Esophagus muscularis mucosa (tissue), 4 donors: ENCODE data around the gene OR6C65. TPM values are rescaled to one million over a fixed set of nuclear protein-coding genes. Genes with fewer than 3 reads are reported as not detected.
A peak's percentile ranks its signal among the peaks of the same experiment; 100 is the strongest.
"Not testable (repeated sequence)": the region's sequence is repeated elsewhere in the genome, so short reads cannot be mapped to it uniquely, and the experiment has no call there.

ENCODE experiments used
- DNase-seq: peaks from one replicate; pipeline ENCODE4 v3.0.0-alpha.2; 2017; ENCODE audit errors: extremely low spot score
- H3K27ac ChIP-seq, 4 donors: fragments of 200-600 bp; sonication (generic); replicated peaks in 1 of 4; 1 replicate in 3 of 4; 2 replicates in 1 of 4; pipeline ENCODE4 v1.5.1; 2016 to 2019; ENCODE audit warnings: mild to moderate bottlenecking in 1 of 4
- H3K27me3 ChIP-seq, 4 donors: fragments of 200-600 bp; sonication (generic); one replicate each; pipeline versions ENCODE4 v1.5.1 to v1.6.0; 2016 to 2019
- H3K36me3 ChIP-seq, 4 donors: fragments of 200-600 bp; sonication (generic); one replicate each; pipeline ENCODE4 v1.5.1; 2016 to 2019
- H3K4me1 ChIP-seq, 4 donors: fragments of 200-600 bp; sonication (generic); one replicate each; pipeline ENCODE4 v1.5.1; 2016 to 2019
- H3K4me3 ChIP-seq, 4 donors: fragments of 200-600 bp; sonication (generic); 1 replicate in 2 of 4; 2 replicates in 2 of 4; pipeline ENCODE4 v1.5.1; 2016 to 2019; ENCODE audit warnings: mild to moderate bottlenecking in 4 of 4, moderate library complexity in 1 of 4
- H3K9me3 ChIP-seq, 4 donors: fragments of 200-600 bp; sonication (generic); 1 replicate in 3 of 4; 2 replicates in 1 of 4; pipeline ENCODE4 v1.5.1; 2016 to 2019
- CTCF ChIP-seq, 3 experiments: fragments of 200-600 bp in 2 of 3; fragments of 450-650 bp in 1 of 3; sonication (generic) in 2 of 3; IDR thresholded peaks; one replicate each; pipeline ENCODE4 v1.5.1; 2017 to 2019; ENCODE audit warnings: antibody characterized with exemption in 3 of 3, mild to moderate bottlenecking in 2 of 3, moderate library complexity in 1 of 3
- EP300 ChIP-seq: sonication (generic); formaldehyde crosslinking; IDR thresholded peaks from one replicate; pipeline ENCODE4 v1.6.1; 2017; ENCODE audit warnings: antibody characterized with exemption
- POLR2A ChIP-seq: fragments of 450-650 bp; IDR thresholded peaks from one replicate; pipeline ENCODE4 v1.6.1; 2017; ENCODE audit warnings: antibody characterized with exemption, moderate library complexity, mild to moderate bottlenecking, low read depth
- POLR2AphosphoS5 ChIP-seq, 2 donors: sonication (generic); formaldehyde crosslinking; IDR thresholded peaks; one replicate each; pipeline ENCODE4 v1.6.1; 2017; ENCODE audit warnings: antibody characterized with exemption in 2 of 2
- WGBS: methylation state at CpG from one replicate; pipeline ENCODE4 v1.1.5; 2018; 5-methylcytosine and 5-hydroxymethylcytosine counted together
- intact Hi-C: fragments of 100-400 bp; cut with DNase I; formaldehyde crosslinking; loops from one replicate; pipeline ENCODE4 v1.15.1; 2023
- total RNA-seq, 4 donors: library from RNA; depleted of rRNA; stranded (reverse); fragments of >200 nt; gene quantifications; one replicate each; pipeline versions ENCODE4 v1.1.0 to v1.2.1, GENCODE V29; 2016

OR6C65 gene
- total RNA-seq, 4 donors from 2014 or later = not detected

GRCh38 chr12:55414889-55415288 is 14.6 kb downstream of the OR6C65 start:
- 0% methylated on average over 7 of the region's 34 CpGs for WGBS
- H3K27me3 ChIP-seq, H3K4me1 ChIP-seq, H3K9me3 ChIP-seq, intact Hi-C loops, H3K36me3 ChIP-seq, DNase-seq, H3K27ac ChIP-seq: not testable (repeated sequence)
- H3K4me3 ChIP-seq = peak overlapping the region in 1 of 4 donors; percentile 20

- intact Hi-C loops = no loop called here
- 95% methylated on average over 1 of the region's 1 CpG for WGBS
- Histone ChIP-seq H3K36me3 (no peaks in the 10 kb centered on the region), H3K4me3 (no peak overlapping the region), H3K27ac (no peak overlapping the region), H3K27me3 (peaks cover 0 to 8% (median 0%) of the 10 kb centered on the region in 4 donors), H3K9me3 (no peaks in the 10 kb centered on the region), H3K4me1 (no peaks in the 10 kb centered on the region)
- DNase-seq = no peak
- TF ChIP-seq POLR2AphosphoS5 (IDR thresholded peaks at IDR 0.05) (no peak), EP300 (no peak), CTCF (IDR thresholded peaks at IDR 0.05) (no peak), POLR2A (no peak)
Observed at GRCh38 chr12:55416961-55417360, 16.6 kb downstream of the OR6C65 start.

GRCh38 chr12:55420307-55420962 is 20.1 kb downstream of the OR6C65 start:
- TF ChIP-seq CTCF (IDR thresholded peaks at IDR 0.05) (no peak), POLR2A (no peak), POLR2AphosphoS5 (IDR thresholded peaks at IDR 0.05) (no peak), EP300 (no peak)
- whole genome bisulfite sequencing = 68% methylated on average over 2 of the region's 2 CpGs
- H3K4me1 ChIP-seq = no peaks in the 10 kb centered on the region
- intact Hi-C loops = no loop called here
- H3K4me3 ChIP-seq = no peak overlapping the region
- no peak for DNase-seq
- peaks cover 0 to 8% (median 0%) of the 10 kb centered on the region in 4 donors for H3K27me3 ChIP-seq
- H3K27ac ChIP-seq = no peak overlapping the region
- H3K36me3 ChIP-seq = no peaks in the 10 kb centered on the region
- no peaks in the 10 kb centered on the region for H3K9me3 ChIP-seq

- H3K4me3 ChIP-seq = no peak within 1 kb of the TSS
- H3K4me1 ChIP-seq = peaks cover 0 to 6% (median 0%) of the 10 kb centered on the region in 4 donors
- 72% methylated on average over 4 of the region's 4 CpGs for WGBS
- intact Hi-C loops = no loop called here
- H3K36me3 ChIP-seq = no peaks in the 10 kb centered on the region
- H3K27me3 ChIP-seq = no peaks in the 10 kb centered on the region
- no peak for DNase-seq
- H3K27ac ChIP-seq = no peak within 1 kb of the TSS
- H3K9me3 ChIP-seq = no peaks in the 10 kb centered on the region
- TF ChIP-seq EP300 (no peak), POLR2AphosphoS5 (IDR thresholded peaks at IDR 0.05) (no peak), POLR2A (no peak), CTCF (IDR thresholded peaks at IDR 0.05) (no peak)
Observed at GRCh38 chr12:55425954-55426353, 25.6 kb downstream of the OR6C65 start, which contains the start of gene OR6C76. Gene OR6C76 (plus strand): TSS chr12:55426254. CDS start chr12:55426254, 0 bp downstream.

- H3K4me3 ChIP-seq = no peak overlapping the region
- 14% methylated on average over 1 of the region's 1 CpG for WGBS
- no peaks in the 10 kb centered on the region for H3K27me3 ChIP-seq
- intact Hi-C loops = no loop called here
- TF ChIP-seq EP300 (no peak), CTCF (IDR thresholded peaks at IDR 0.05) (no peak), POLR2A (no peak), POLR2AphosphoS5 (IDR thresholded peaks at IDR 0.05) (no peak)
- no peak for DNase-seq
- no peak overlapping the region for H3K27ac ChIP-seq
- H3K9me3 ChIP-seq = no peaks in the 10 kb centered on the region
- no peaks in the 10 kb centered on the region for H3K36me3 ChIP-seq
- H3K4me1 ChIP-seq = peaks cover 0 to 6% (median 0%) of the 10 kb centered on the region in 4 donors
Observed at GRCh38 chr12:55428331-55429243, 28.3 kb downstream of the OR6C65 start.

- H3K4me1 ChIP-seq, H3K9me3 ChIP-seq, H3K27ac ChIP-seq, H3K4me3 ChIP-seq, DNase-seq, H3K27me3 ChIP-seq, H3K36me3 ChIP-seq, intact Hi-C loops: not testable (repeated sequence)
- WGBS = 76% methylated on average over 5 of the region's 5 CpGs
Observed at GRCh38 chr12:55441233-55441632, 40.9 kb downstream of the OR6C65 start.
